Transverse colon (tissue), 4 donors: ENCODE data around the gene STXBP3. TPM values are rescaled to one million over a fixed set of nuclear protein-coding genes. Genes with fewer than 3 reads are reported as not detected.

ENCODE experiments used
- DNase-seq: peaks from one replicate; pipeline ENCODE4 v3.0.0-alpha.2; 2019
- H3K27ac ChIP-seq, 4 donors: fragments of 200-600 bp; sonication (generic); 2 replicates each; pipeline ENCODE4 v1.5.1; 2016 to 2018; ENCODE audit warnings: inconsistent platforms in 4 of 4
- H3K27me3 ChIP-seq: fragments of 200-600 bp; sonication (generic); 2 replicates; pipeline ENCODE4 v1.5.1; 2017; ENCODE audit warnings: inconsistent platforms
- H3K36me3 ChIP-seq, 4 donors: fragments of 200-600 bp; sonication (generic); 2 replicates each; pipeline ENCODE4 v1.5.1; 2017 to 2019; ENCODE audit warnings: inconsistent platforms in 4 of 4
- H3K4me1 ChIP-seq, 4 donors: fragments of 200-600 bp; sonication (generic); 2 replicates each; pipeline ENCODE4 v1.5.1; 2017 to 2020; ENCODE audit warnings: inconsistent platforms in 4 of 4
- H3K4me3 ChIP-seq, 4 donors: fragments of 200-600 bp; sonication (generic); 1 replicate in 1 of 4; 2 replicates in 3 of 4; pipeline versions ENCODE4 v1.5.1 to v1.6.1; 2017 to 2019; ENCODE audit warnings: inconsistent platforms in 4 of 4
- H3K9me3 ChIP-seq, 2 donors: fragments of 200-600 bp; sonication (generic); 2 replicates each; pipeline ENCODE4 v1.5.1; 2017 to 2019; ENCODE audit warnings: inconsistent platforms in 2 of 2
- CTCF ChIP-seq, 5 experiments: fragments of 200-600 bp in 3 of 5; fragments of 450-650 bp in 2 of 5; sonication (generic) in 3 of 5; IDR thresholded peaks; 1 replicate in 2 of 5; 2 replicates in 3 of 5; pipeline ENCODE4 v1.5.1; 2016 to 2017; ENCODE audit warnings: antibody characterized with exemption in 5 of 5, inconsistent platforms in 3 of 5, mild to moderate bottlenecking in 2 of 5, moderate library complexity in 1 of 5
- EP300 ChIP-seq: sonication (generic); formaldehyde crosslinking; IDR thresholded peaks from one replicate; pipeline ENCODE4 v1.6.1; 2017; ENCODE audit warnings: antibody characterized with exemption, low read depth
- POLR2A ChIP-seq: fragments of 450-650 bp; IDR thresholded peaks from one replicate; pipeline ENCODE4 v1.6.1; 2016; ENCODE audit warnings: antibody characterized with exemption, mild to moderate bottlenecking, moderate library complexity
- POLR2AphosphoS5 ChIP-seq, 3 donors: sonication (generic); formaldehyde crosslinking; IDR thresholded peaks; one replicate each; pipeline ENCODE4 v1.6.1; 2016; ENCODE audit warnings: antibody characterized with exemption in 3 of 3
- WGBS, 2 donors: methylation state at CpG; one replicate each; pipeline ENCODE4 v1.1.5; 2018; ENCODE audit warnings: low coverage in 1 of 2; 5-methylcytosine and 5-hydroxymethylcytosine counted together
- in situ Hi-C, 4 donors: fragments of 200-750 bp; cut with MboI; loops; one replicate each; pipeline versions ENCODE4 v1.15.0 to v1.15.1; 2017; ENCODE audit warnings: low sequenced_read_pairs in 3 of 4, low pct_ligation_motif_present in 1 of 4, low pct_unique_long_range_greater_than_20kb in 1 of 4
- intact Hi-C: fragments of 100-400 bp; cut with DNase I; formaldehyde crosslinking; loops from one replicate; pipeline ENCODE4 v1.15.1; 2023; ENCODE audit warnings: low total_unique reads
- total RNA-seq, 4 donors: library from RNA; depleted of rRNA; stranded (reverse); fragments of >200 nt; gene quantifications; one replicate each; pipeline ENCODE4 v1.1.0, GENCODE V29; 2016

The STXBP3 gene
- total RNA-seq, 4 donors from 2014 or later, result 33.3 to 134 (median 76.3) TPM

GRCh38 chr1:108792420-108792819, 45.9 kb downstream of the STXBP3 start:
- Histone ChIP-seq H3K27ac (no peak overlapping the region), H3K27me3 (no peaks in the 10 kb centered on the region), H3K36me3 (peaks cover 0 to 49% (median 22%) of the 10 kb centered on the region in 4 donors), H3K4me3 (no peak overlapping the region), H3K4me1 (no peaks in the 10 kb centered on the region), H3K9me3 (no peaks in the 10 kb centered on the region)
- intact Hi-C loops, result no loop called here
- 95 to 100% methylated on average over 1 to 2 of the region's 2 CpGs for WGBS, 2 donors
- in situ Hi-C loops, result no loop called here
- TF ChIP-seq EP300 (no peak), POLR2A (no peak), CTCF (IDR thresholded peaks at IDR 0.05) (no peak), POLR2AphosphoS5 (IDR thresholded peaks at IDR 0.05) (no peak)
- no peak for DNase-seq

- in situ Hi-C loops, result no loop called here
- Histone ChIP-seq H3K9me3 (no peaks in the 10 kb centered on the region), H3K4me1 (no peaks in the 10 kb centered on the region), H3K36me3 (peaks cover 0 to 85% (median 44%) of the 10 kb centered on the region in 4 donors), H3K27me3 (no peaks in the 10 kb centered on the region), H3K27ac (no peak overlapping the region), H3K4me3 (no peak overlapping the region)
- WGBS, 2 donors, result 75 to 83% methylated on average over 1 of the region's 1 CpG
- no peak for DNase-seq
- intact Hi-C loops, result no loop called here
- TF ChIP-seq POLR2A (no peak), CTCF (IDR thresholded peaks at IDR 0.05) (no peak), POLR2AphosphoS5 (IDR thresholded peaks at IDR 0.05) (no peak), EP300 (no peak)
Measured at GRCh38 chr1:108799001-108799400, 52.5 kb downstream of the STXBP3 start.

GRCh38 chr1:108801101-108801500, 54.6 kb downstream of the STXBP3 start:
- no peak overlapping the region for H3K4me3 ChIP-seq
- no peak overlapping the region for H3K27ac ChIP-seq
- intact Hi-C loops (no loop called here), in situ Hi-C loops (no loop called here)
- H3K27me3 ChIP-seq, result no peaks in the 10 kb centered on the region
- no peaks in the 10 kb centered on the region for H3K4me1 ChIP-seq
- TF ChIP-seq EP300 (no peak), POLR2A (no peak), CTCF (IDR thresholded peaks at IDR 0.05) (no peak), POLR2AphosphoS5 (IDR thresholded peaks at IDR 0.05) (no peak)
- no peak for DNase-seq
- H3K36me3 ChIP-seq, result peaks cover 0 to 83% (median 38%) of the 10 kb centered on the region in 4 donors
- H3K9me3 ChIP-seq, result no peaks in the 10 kb centered on the region

GRCh38 chr1:108803548-108803947, 57.1 kb downstream of the STXBP3 start:
- Histone ChIP-seq H3K36me3 (peaks cover 0 to 76% (median 31%) of the 10 kb centered on the region in 4 donors), H3K27me3 (no peaks in the 10 kb centered on the region), H3K4me3 (no peak overlapping the region), H3K27ac (no peak overlapping the region), H3K4me1 (no peaks in the 10 kb centered on the region), H3K9me3 (no peaks in the 10 kb centered on the region)
- no peak for TF ChIP-seq EP300
- no peak for TF ChIP-seq CTCF (IDR thresholded peaks at IDR 0.05)
- TF ChIP-seq POLR2AphosphoS5 (IDR thresholded peaks at IDR 0.05), result no peak
- no peak for TF ChIP-seq POLR2A
- no peak for DNase-seq
- intact Hi-C loops (no loop called here), in situ Hi-C loops (no loop called here)
- WGBS, 2 donors, result 94 to 95% methylated on average over 9 to 11 of the region's 11 CpGs
